Nephron (organoid): Measurements from ENCODE around the gene GPR25.

Source experiments
- H3K27ac Mint-ChIP-seq, 3 experiments: 2 replicates each; pipeline ENCODE4 v1.8.0; 2020; ENCODE audit warnings: mixed read lengths in 3 of 3, mild to moderate bottlenecking in 2 of 3, moderate library complexity in 1 of 3
- H3K27me3 Mint-ChIP-seq: 2 replicates; pipeline ENCODE4 v1.8.0; 2021; ENCODE audit warnings: low read depth, mild to moderate bottlenecking, moderate library complexity, mixed read lengths
- H3K36me3 Mint-ChIP-seq: 2 replicates; pipeline ENCODE4 v1.8.0; 2020; ENCODE audit warnings: low read depth, mixed read lengths
- H3K4me1 Mint-ChIP-seq: 2 replicates; pipeline ENCODE4 v1.8.0; 2020; ENCODE audit warnings: mixed read lengths
- H3K4me3 Mint-ChIP-seq, 3 experiments: 2 replicates each; pipeline ENCODE4 v1.8.0; 2020; ENCODE audit warnings: mild to moderate bottlenecking in 3 of 3, mixed read lengths in 3 of 3, moderate library complexity in 2 of 3
- H3K9me3 Mint-ChIP-seq: 2 replicates; pipeline ENCODE4 v1.8.0; 2020; ENCODE audit warnings: mixed read lengths
- TF ChIP-seq, protein P1 (sequence below), 3 experiments: fragments of 200-600 bp; sonication (generic); IDR thresholded peaks; one replicate each; pipeline ENCODE4 v1.5.0; 2021; ENCODE audit warnings: antibody characterized with exemption in 3 of 3; ENCODE audit not compliant: unreplicated experiment in 3 of 3

The GPR25 gene

DNA sequence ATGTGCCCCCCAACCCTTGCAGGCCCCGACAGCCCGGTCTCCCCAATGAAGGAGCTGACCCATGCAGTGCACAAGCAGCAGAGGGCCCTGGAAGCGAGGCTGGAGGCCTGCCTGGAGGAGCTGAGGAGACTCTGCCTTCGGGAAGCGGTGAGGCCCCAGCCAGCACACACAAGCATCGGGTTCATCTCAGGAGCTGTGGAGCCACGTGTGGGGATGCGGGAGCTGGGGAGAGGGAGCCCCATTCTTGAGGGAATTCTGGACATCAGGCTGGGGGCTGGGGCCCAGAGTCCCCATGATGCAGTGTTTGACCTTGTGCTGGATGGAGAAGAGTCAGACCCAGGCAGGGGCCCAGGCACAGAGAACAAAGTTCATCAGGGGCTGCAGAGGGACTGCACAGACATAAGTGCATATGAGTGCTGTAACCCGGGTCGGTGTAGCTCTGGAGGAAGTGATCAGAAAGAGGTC, 26.7 kb downstream of the GPR25 start:
- peaks cover 9% of the 10 kb centered on the region for H3K27me3 Mint-ChIP-seq
- TF ChIP-seq, protein P1, sequence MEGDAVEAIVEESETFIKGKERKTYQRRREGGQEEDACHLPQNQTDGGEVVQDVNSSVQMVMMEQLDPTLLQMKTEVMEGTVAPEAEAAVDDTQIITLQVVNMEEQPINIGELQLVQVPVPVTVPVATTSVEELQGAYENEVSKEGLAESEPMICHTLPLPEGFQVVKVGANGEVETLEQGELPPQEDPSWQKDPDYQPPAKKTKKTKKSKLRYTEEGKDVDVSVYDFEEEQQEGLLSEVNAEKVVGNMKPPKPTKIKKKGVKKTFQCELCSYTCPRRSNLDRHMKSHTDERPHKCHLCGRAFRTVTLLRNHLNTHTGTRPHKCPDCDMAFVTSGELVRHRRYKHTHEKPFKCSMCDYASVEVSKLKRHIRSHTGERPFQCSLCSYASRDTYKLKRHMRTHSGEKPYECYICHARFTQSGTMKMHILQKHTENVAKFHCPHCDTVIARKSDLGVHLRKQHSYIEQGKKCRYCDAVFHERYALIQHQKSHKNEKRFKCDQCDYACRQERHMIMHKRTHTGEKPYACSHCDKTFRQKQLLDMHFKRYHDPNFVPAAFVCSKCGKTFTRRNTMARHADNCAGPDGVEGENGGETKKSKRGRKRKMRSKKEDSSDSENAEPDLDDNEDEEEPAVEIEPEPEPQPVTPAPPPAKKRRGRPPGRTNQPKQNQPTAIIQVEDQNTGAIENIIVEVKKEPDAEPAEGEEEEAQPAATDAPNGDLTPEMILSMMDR (IDR thresholded peaks at IDR 0.05; ENCODE audit: unreplicated experiment in 3 of 3) = no peak
- H3K36me3 Mint-ChIP-seq = peaks cover 46% of the 10 kb centered on the region
- H3K27ac Mint-ChIP-seq = peak overlapping the region in 2 of 3 experiments; percentile 92 to 93
- peaks cover 38% of the 10 kb centered on the region for H3K4me1 Mint-ChIP-seq
- H3K9me3 Mint-ChIP-seq = no peaks in the 10 kb centered on the region
- peak overlapping the region in 1 of 3 experiments; percentile 42 for H3K4me3 Mint-ChIP-seq

DNA sequence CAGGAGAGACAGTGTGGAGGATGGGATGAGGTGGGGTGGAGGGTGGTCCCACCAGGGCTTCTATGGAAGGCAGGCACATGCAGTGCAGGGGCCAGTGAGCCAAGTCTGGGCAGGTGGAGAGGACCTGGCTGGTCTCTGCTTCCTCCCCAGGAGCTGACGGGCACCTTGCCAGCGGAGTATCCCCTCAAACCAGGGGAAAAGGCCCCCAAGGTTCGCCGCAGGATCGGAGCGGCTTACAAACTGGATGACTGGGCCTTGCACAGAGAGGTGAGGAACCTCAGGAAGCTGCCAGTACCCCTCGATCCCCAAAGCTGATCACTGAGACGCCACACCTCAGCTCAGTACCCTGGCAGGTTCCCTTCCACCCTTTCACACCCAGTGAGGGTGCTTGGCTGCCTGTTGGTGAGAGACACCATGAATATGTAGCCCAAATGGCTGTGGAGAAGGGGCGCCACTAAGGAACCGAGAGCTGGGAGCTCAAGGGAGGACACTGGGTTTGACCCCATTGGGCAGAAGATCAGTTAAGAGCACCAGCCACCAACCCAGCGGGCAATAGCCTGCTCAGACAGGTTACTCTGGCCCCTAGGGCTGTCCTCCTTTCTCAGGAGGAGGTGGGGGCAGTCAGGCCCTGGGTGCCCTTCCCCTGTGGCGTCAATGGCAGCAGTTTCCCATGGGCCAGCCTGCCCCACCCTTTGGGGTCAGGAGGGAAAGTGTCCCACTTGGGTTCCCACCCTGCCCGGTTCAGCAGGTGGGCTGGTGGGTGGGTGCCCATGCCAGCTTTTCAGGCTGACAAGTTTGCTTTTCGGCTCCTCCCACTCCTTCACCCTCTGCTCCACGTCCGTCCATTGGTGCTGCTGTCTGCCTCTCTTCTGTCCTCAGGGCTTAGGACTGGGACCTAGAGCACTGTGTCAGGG, 27.4 kb downstream of the GPR25 start:
- Mint-ChIP-seq H3K27me3 (peaks cover 9% of the 10 kb centered on the region), H3K36me3 (peaks cover 50% of the 10 kb centered on the region), H3K27ac (peak overlapping the region in 1 of 3 experiments; percentile 93), H3K4me3 (peak overlapping the region in 1 of 3 experiments; percentile 42), H3K4me1 (peaks cover 37% of the 10 kb centered on the region), H3K9me3 (no peaks in the 10 kb centered on the region)
- TF ChIP-seq, protein P1 (IDR thresholded peaks at IDR 0.05; ENCODE audit: unreplicated experiment in 3 of 3) = no peak

DNA sequence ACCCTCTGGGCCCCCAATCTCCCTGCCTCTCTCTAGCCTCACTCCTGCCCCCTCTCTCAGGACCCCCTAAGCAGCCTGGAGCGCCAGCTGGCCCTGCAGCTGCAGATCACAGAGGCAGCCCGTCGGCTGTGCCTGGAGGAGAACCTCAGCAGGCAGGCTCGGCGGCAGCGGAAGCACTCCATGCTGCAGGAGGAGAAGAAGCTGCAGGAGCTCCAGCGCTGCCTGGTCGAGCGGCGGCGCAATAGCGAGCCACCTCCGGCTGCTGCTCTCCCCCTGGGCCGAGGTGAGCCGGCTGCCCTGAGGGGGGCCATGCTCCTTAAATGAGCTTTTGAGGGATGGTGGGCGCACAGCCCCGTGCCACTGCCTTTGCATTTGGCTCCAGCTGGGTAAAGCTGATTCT, 28.1 kb downstream of the GPR25 start:
- Mint-ChIP-seq H3K36me3 (peaks cover 53% of the 10 kb centered on the region), H3K9me3 (no peaks in the 10 kb centered on the region), H3K27me3 (peaks cover 9% of the 10 kb centered on the region), H3K27ac (no peak overlapping the region), H3K4me1 (peaks cover 30% of the 10 kb centered on the region), H3K4me3 (no peak overlapping the region)
- TF ChIP-seq, protein P1 (IDR thresholded peaks at IDR 0.05; ENCODE audit: unreplicated experiment in 3 of 3) = no peak

DNA sequence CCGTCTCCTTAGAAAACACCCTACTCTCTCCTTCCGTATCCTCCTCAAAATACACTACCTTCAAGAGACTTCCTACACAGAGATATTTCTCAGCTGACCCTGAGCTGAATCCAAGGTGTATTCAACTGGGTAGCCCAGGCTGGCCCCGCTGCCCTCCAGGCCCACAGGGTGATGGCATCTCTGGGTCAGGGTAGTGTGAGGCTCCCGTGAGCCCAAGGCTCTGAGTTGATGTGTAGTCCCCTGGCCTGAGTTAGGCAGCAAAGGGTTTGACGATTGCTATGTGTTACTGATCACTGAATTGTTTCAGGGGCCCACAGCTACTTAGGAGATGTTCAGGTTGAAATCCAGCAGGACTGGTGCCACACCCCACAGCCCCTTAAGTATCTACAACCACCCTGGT, 28.6 kb downstream of the GPR25 start:
- H3K4me1 Mint-ChIP-seq = peaks cover 26% of the 10 kb centered on the region
- no peaks in the 10 kb centered on the region for H3K9me3 Mint-ChIP-seq
- no peak overlapping the region for H3K4me3 Mint-ChIP-seq
- TF ChIP-seq, protein P1 (IDR thresholded peaks at IDR 0.05; ENCODE audit: unreplicated experiment in 3 of 3) = no peak
- peaks cover 53% of the 10 kb centered on the region for H3K36me3 Mint-ChIP-seq
- no peak overlapping the region for H3K27ac Mint-ChIP-seq
- H3K27me3 Mint-ChIP-seq = peaks cover 9% of the 10 kb centered on the region

DNA sequence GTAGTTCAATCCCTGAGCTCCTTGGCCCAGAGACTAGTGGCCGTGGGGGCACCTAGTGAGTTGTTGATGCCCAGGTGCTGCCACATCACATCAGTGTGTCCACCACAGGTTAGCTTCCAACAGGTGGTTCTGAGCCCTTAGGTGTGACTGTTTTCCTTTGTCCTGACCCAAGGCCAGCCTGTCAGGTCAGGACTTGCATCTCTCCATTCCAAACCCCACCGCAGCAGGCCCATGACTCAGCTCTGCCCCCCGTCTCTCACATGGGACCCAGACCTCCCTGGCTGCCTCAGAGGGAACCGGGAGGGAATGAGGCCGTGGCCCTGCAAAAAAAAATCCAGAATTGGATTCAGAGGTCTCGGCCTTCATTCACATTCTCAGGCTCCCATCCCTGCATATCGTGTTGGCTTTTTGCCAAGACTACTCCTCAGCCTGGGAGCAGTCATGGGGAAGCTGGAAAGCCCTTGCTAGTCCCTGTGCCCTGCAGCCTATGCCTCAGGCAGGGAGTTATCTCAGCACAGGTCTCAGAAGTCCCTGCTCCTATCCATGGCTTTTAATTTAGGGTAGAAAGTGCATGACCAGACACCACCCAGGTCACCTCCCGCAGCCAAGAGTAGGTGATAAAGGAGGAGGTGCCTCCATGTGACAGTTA, 29.1 kb downstream of the GPR25 start:
- H3K36me3 Mint-ChIP-seq = peaks cover 57% of the 10 kb centered on the region
- no peak overlapping the region for H3K4me3 Mint-ChIP-seq
- peaks cover 21% of the 10 kb centered on the region for H3K4me1 Mint-ChIP-seq
- H3K9me3 Mint-ChIP-seq = no peaks in the 10 kb centered on the region
- H3K27me3 Mint-ChIP-seq = peaks cover 6% of the 10 kb centered on the region
- TF ChIP-seq, protein P1 (IDR thresholded peaks at IDR 0.05; ENCODE audit: unreplicated experiment in 3 of 3) = no peak
- H3K27ac Mint-ChIP-seq = peak overlapping the region in 2 of 3 experiments; percentile 40 to 45
